Pancreas (tissue), 10 donors: ENCODE results near the gene RNF133. TPM values are rescaled to one million over a fixed set of nuclear protein-coding genes. Genes with fewer than 3 reads are reported as not detected.

Source experiments
- ATAC-seq, 4 donors: fragments of 200-7000 bp; cut with Tn5 transposase; one replicate each; pipeline versions ENCODE4 v1.8.0 to v1.9.1; 2020; ENCODE audit warnings: mild to moderate bottlenecking in 4 of 4, moderate library complexity in 4 of 4
- DNase-seq, 6 donors: peaks; one replicate each; pipeline ENCODE4 v3.0.0-alpha.2; 2020
- FAIRE-seq: peaks from 2 replicates; lab custom pipeline; 2012; peaks lifted over from hg19 to GRCh38; lab: Jason Lieb, UNC
- H3K27ac ChIP-seq, 4 donors: fragments of 200-600 bp; sonication (generic); 1 replicate in 3 of 4; 2 replicates in 1 of 4; pipeline versions ENCODE4 v1.5.0 to v1.8.0; 2020
- H3K27me3 ChIP-seq, 4 donors: fragments of 200-600 bp; one replicate each; pipeline ENCODE4 v1.8.0; 2021
- H3K36me3 ChIP-seq, 3 donors: fragments of 200-600 bp; sonication (generic) in 1 of 3; one replicate each; pipeline versions ENCODE4 v1.5.0 to v1.8.0; 2020 to 2021
- H3K4me1 ChIP-seq, 3 donors: fragments of 200-600 bp; one replicate each; pipeline ENCODE4 v1.8.0; 2021
- H3K4me3 ChIP-seq, 4 donors: fragments of 200-600 bp; sonication (generic) in 2 of 4; one replicate each; pipeline versions ENCODE4 v1.5.0 to v1.8.0; 2020 to 2021
- H3K9me3 ChIP-seq, 4 donors: fragments of 200-600 bp; one replicate each; pipeline ENCODE4 v1.8.0; 2021
- WGBS, 2 donors: extraction: QIAGEN DNeasy Blood & Tissue Kit; methylation state at CpG; one replicate each; pipeline ENCODE4 v1.1.7; 2013; 5-methylcytosine and 5-hydroxymethylcytosine counted together
- intact Hi-C, 3 donors: fragments of 100-400 bp; cut with DNase I; formaldehyde crosslinking; loops; one replicate each; pipeline versions ENCODE4 v1.11.1 to v1.14.2; 2022
- polyA plus RNA-seq, 2 donors: library from polyadenylated mRNA; stranded (reverse); fragments of 200-250 nt; gene quantifications; one replicate each; pipeline ENCODE4 v1.2.3, GENCODE V29; 2013
- total RNA-seq, 6 donors: library from RNA; stranded (reverse); fragmentation: NEBNext Ultra II Directional in 4 of 6; extraction: Animal tissue kit (Norgen Biotek cat#: 25700) in 4 of 6; gene quantifications; one replicate each; pipeline versions ENCODE4 v1.2.1 to v1.2.4, GENCODE V29; 2021 to 2023
- TF ChIP-seq, protein P1 (sequence below), 4 donors: fragments of 200-600 bp; sonication (generic) in 3 of 4; IDR thresholded peaks; one replicate each; pipeline versions ENCODE4 v1.5.0 to v1.8.0; 2021; ENCODE audit warnings: antibody characterized with exemption in 4 of 4
- donor health status: healthy with polysubstance abuse.
- donor health status: DM: no; HTN: no; CAD: no; lungs with moderate emphysema.
- donor health status: DM: no; HTN: no; CAD: no.
- donor health status: control.
- donor health status: control.
- donor health status: Bipolar disorder and iron deficiency.
- donor health status: DM: yes; HTN: yes; CAD: no.
- donor health status: DM: no; HTN: no; CAD: no.
- donor health status: DM: no; HTN: no; CAD: no.
- donor health status: DM: yes; HTN: yes; CAD: no.

Gene RNF133
- total and polyA plus RNA-seq, 8 donors, result 0.07 to 1.4 (median 0.79) TPM; not detected in 1

- no peaks in the 10 kb centered on the region for H3K9me3 ChIP-seq
- ATAC-seq, result no peak
- intact Hi-C loops, result no loop called here
- peaks cover 0 to 10% (median 0%) of the 10 kb centered on the region in 3 donors for H3K4me1 ChIP-seq
- no peak overlapping the region for H3K27ac ChIP-seq
- no peak for DNase-seq
- H3K27me3 ChIP-seq, result no peaks in the 10 kb centered on the region
- TF ChIP-seq, protein P1, sequence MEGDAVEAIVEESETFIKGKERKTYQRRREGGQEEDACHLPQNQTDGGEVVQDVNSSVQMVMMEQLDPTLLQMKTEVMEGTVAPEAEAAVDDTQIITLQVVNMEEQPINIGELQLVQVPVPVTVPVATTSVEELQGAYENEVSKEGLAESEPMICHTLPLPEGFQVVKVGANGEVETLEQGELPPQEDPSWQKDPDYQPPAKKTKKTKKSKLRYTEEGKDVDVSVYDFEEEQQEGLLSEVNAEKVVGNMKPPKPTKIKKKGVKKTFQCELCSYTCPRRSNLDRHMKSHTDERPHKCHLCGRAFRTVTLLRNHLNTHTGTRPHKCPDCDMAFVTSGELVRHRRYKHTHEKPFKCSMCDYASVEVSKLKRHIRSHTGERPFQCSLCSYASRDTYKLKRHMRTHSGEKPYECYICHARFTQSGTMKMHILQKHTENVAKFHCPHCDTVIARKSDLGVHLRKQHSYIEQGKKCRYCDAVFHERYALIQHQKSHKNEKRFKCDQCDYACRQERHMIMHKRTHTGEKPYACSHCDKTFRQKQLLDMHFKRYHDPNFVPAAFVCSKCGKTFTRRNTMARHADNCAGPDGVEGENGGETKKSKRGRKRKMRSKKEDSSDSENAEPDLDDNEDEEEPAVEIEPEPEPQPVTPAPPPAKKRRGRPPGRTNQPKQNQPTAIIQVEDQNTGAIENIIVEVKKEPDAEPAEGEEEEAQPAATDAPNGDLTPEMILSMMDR (IDR thresholded peaks at IDR 0.05), result no peak
- no peak for FAIRE-seq
- H3K4me3 ChIP-seq, result no peak overlapping the region
- H3K36me3 ChIP-seq, result no peaks in the 10 kb centered on the region
- 78 to 85% methylated on average over 1 of the region's 1 CpG for WGBS, 2 donors
Observed at GRCh38 chr7:122677149-122677548, 21.8 kb downstream of the RNF133 start.

DNA sequence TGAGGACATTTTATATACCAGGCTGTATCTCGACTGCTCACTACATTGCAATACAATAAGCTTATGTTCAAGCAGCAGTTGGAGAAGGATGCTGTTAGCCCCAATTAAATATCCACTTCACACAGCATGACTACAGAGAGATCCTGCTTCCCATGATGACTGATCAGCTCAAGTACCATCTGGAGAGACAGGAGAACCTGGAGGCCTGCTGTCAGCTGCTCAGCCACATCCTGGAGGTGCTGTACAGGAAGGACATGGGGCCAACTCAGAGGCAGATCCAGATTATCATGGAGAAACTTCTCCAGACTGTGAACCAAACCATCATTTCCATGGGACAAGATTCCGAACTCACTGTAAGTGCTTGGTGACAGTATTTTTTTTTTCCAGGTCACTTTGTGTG, 22.5 kb downstream of the RNF133 start:
- Histone ChIP-seq H3K4me3 (no peak overlapping the region), H3K27ac (no peak overlapping the region), H3K9me3 (no peaks in the 10 kb centered on the region), H3K36me3 (no peaks in the 10 kb centered on the region), H3K4me1 (peaks cover 0 to 10% (median 0%) of the 10 kb centered on the region in 3 donors), H3K27me3 (no peaks in the 10 kb centered on the region)
- FAIRE-seq (no peak), DNase-seq (no peak), ATAC-seq (no peak)
- intact Hi-C loops, result no loop called here
- WGBS, 2 donors, result 61 to 62% methylated on average over 2 of the region's 2 CpGs
- TF ChIP-seq, protein P1 (IDR thresholded peaks at IDR 0.05), result no peak

- Histone ChIP-seq H3K27ac (no peak overlapping the region), H3K27me3 (no peaks in the 10 kb centered on the region), H3K4me1 (peaks cover 0 to 10% (median 0%) of the 10 kb centered on the region in 3 donors), H3K36me3 (no peaks in the 10 kb centered on the region), H3K4me3 (no peak overlapping the region), H3K9me3 (no peaks in the 10 kb centered on the region)
- WGBS, 2 donors, result 93 to 95% methylated on average over 7 of the region's 7 CpGs
- TF ChIP-seq, protein P1 (IDR thresholded peaks at IDR 0.05), result no peak
- DNase-seq (no peak), ATAC-seq (no peak), FAIRE-seq (no peak)
- intact Hi-C loops, result no loop called here
Observed at GRCh38 chr7:122675621-122676020, 23.3 kb downstream of the RNF133 start.

DNA sequence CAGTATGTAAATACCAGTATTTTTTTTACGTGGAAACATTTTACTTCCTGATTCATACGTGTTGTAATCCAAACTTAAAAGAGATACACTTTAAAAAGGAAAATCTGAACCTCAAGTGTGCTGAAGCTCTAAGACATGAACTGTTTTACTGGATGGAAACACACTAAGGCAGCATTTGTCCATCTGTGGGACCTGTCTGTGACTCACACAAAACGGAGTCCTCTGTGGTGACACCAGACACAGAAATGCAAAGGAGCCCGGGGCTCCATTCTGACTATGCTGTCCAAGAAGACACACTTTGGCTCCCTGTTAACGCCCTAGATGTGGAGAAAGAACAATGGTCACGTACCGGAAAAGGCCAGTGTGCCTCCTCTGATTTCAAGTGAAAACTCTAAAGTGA, 23.9 kb downstream of the RNF133 start:
- FAIRE-seq (no peak), DNase-seq (no peak), ATAC-seq (peak; percentile 22 to 47 (median 32))
- Histone ChIP-seq H3K4me1 (peaks cover 0 to 10% (median 0%) of the 10 kb centered on the region in 3 donors), H3K27me3 (no peaks in the 10 kb centered on the region), H3K4me3 (peak overlapping the region in 1 of 4 donors; percentile 7), H3K36me3 (no peaks in the 10 kb centered on the region), H3K27ac (peak overlapping the region in 2 of 4 donors; percentile 49 to 66), H3K9me3 (no peaks in the 10 kb centered on the region)
- intact Hi-C loops, result no loop called here
- TF ChIP-seq, protein P1 (IDR thresholded peaks at IDR 0.05), result no peak
- WGBS, 2 donors, result 45 to 46% methylated on average over 7 of the region's 7 CpGs

DNA sequence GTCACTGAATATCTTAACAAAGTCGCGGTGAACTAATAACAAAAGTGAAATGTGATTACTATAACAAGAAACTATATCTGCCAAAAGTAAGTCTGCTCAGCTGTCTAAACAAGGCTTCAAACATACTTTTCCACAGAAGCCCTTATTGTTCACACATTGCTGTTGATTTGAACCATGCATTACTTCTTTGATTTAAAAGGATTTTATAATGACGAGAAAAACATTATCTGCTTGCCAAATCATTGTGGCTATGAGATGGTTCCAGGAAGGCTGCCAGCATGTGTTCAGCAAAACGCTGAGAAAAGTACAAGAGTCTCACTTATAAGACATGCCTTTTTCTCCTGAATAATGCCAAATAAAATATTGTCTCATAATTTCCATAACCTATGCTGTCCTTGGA, 24.4 kb downstream of the RNF133 start:
- peaks cover 0 to 10% (median 0%) of the 10 kb centered on the region in 3 donors for H3K4me1 ChIP-seq
- ATAC-seq, result peak; percentile 30 to 68 (median 60)
- intact Hi-C loops, result no loop called here
- TF ChIP-seq, protein P1 (IDR thresholded peaks at IDR 0.05), result no peak
- peak in 1 of 6 donors; percentile 29 for DNase-seq
- H3K4me3 ChIP-seq, result peak overlapping the region in 1 of 4 donors; percentile 7
- H3K36me3 ChIP-seq, result no peaks in the 10 kb centered on the region
- FAIRE-seq, result no peak
- H3K27ac ChIP-seq, result peak overlapping the region in 2 of 4 donors; percentile 49 to 66
- 6% methylated on average over 4 of the region's 4 CpGs for WGBS, 2 donors
- H3K9me3 ChIP-seq, result no peaks in the 10 kb centered on the region
- H3K27me3 ChIP-seq, result no peaks in the 10 kb centered on the region
